Smooth muscle cell (in vitro differentiated cells): ENCODE measurements around the gene CLRN1. TPM values are rescaled to one million over a fixed set of nuclear protein-coding genes. Genes with fewer than 3 reads are reported as not detected.

ENCODE experiments used
- DNase-seq: peaks from one replicate; lab custom pipeline; 2025; ENCODE audit not compliant: unreplicated experiment; lab: John Stamatoyannopoulos, UW
- H2AFZ ChIP-seq: fragments of 200-600 bp; sonication (generic); 2 replicates; pipeline ENCODE4 v1.6.0; 2016; ENCODE audit warnings: antibody characterized with exemption, low read depth, mild to moderate bottlenecking
- H3F3A ChIP-seq: fragments of 200-600 bp; sonication (generic); 2 replicates; pipeline ENCODE4 v1.6.0; 2017; ENCODE audit warnings: antibody characterized with exemption, low read depth
- H3K27ac ChIP-seq: fragments of 200-600 bp; sonication (generic); 2 replicates; pipeline ENCODE4 v1.5.1; 2016; ENCODE audit warnings: low read depth, mild to moderate bottlenecking
- H3K27me3 ChIP-seq: fragments of 200-600 bp; sonication (generic); 2 replicates; pipeline ENCODE4 v1.6.1; 2016; ENCODE audit warnings: low read depth, mild to moderate bottlenecking
- H3K36me3 ChIP-seq: fragments of 200-600 bp; sonication (generic); 2 replicates; pipeline ENCODE4 v1.5.1; 2016; ENCODE audit warnings: low read depth
- H3K4me1 ChIP-seq: fragments of 200-600 bp; sonication (generic); 2 replicates; pipeline ENCODE4 v1.5.1; 2016; ENCODE audit warnings: low read depth
- H3K4me2 ChIP-seq: fragments of 200-600 bp; sonication (generic); 2 replicates; pipeline ENCODE4 v1.6.0; 2016; ENCODE audit warnings: mild to moderate bottlenecking
- H3K4me3 ChIP-seq: fragments of 200-600 bp; sonication (generic); 2 replicates; pipeline ENCODE4 v1.5.1; 2016; ENCODE audit warnings: mild to moderate bottlenecking
- H3K79me2 ChIP-seq: fragments of 200-600 bp; sonication (generic); 2 replicates; pipeline ENCODE4 v1.6.0; 2016; ENCODE audit warnings: low read depth, mild to moderate bottlenecking
- H3K9ac ChIP-seq: fragments of 200-600 bp; sonication (generic); 2 replicates; pipeline ENCODE4 v1.6.0; 2016; ENCODE audit warnings: low read depth
- H3K9me3 ChIP-seq: fragments of 200-600 bp; sonication (generic); replicated peaks from 2 replicates; pipeline ENCODE4 v1.5.1; 2016; ENCODE audit warnings: low read depth
- H4K20me1 ChIP-seq: fragments of 200-600 bp; sonication (generic); 2 replicates; pipeline ENCODE4 v1.6.0; 2016; ENCODE audit warnings: low read depth
- WGBS: methylation state at CpG from one replicate; pipeline ENCODE4 v1.1.7; 2016; ENCODE audit warnings: low lambda C conversion rate; 5-methylcytosine and 5-hydroxymethylcytosine counted together
- polyA plus RNA-seq: library from polyadenylated mRNA; unstranded; fragments of >200 nt; fragmentation: Nextera tagmentation; extraction: Ambion mirVana; gene quantifications from 2 replicates; pipeline ENCODE4 v1.2.1, GENCODE V29; 2016
- total RNA-seq: library from RNA; depleted of rRNA; stranded (reverse); fragments of >200 nt; gene quantifications from 2 replicates; pipeline ENCODE4 v1.2.3, GENCODE V29; 2014
- TF ChIP-seq, protein P1 (sequence below): fragments of 200-600 bp; sonication (generic); IDR thresholded peaks from 2 replicates; pipeline ENCODE4 v1.5.1; 2017; ENCODE audit warnings: borderline replicate concordance, mild to moderate bottlenecking, antibody characterized with exemption; ENCODE audit not compliant: insufficient read depth, poor library complexity, severe bottlenecking

CLRN1 gene
- total and polyA plus RNA-seq, 2 experiments from 2014 or later, result not detected

DNA sequence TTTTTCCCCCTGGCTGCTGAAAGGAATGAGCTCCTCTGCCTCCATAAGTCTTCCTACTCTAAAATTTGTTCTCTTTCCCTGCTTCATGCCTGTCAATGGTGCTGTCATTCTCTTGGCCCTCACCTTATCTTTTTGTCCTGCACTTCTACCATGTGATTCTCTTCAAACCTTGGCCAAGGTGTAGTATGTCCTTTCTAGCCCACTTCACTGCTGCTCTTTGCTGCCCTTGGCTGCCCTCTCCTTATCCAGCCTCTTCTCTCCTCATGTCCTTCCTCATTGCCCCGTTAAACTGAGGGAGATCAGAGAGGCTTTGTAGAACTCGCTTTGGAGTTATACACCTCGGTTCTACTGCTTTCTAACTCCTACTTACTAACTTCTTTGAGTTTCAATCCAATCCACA, 87.0 kb downstream of the CLRN1 start:
- TF ChIP-seq, protein P1, sequence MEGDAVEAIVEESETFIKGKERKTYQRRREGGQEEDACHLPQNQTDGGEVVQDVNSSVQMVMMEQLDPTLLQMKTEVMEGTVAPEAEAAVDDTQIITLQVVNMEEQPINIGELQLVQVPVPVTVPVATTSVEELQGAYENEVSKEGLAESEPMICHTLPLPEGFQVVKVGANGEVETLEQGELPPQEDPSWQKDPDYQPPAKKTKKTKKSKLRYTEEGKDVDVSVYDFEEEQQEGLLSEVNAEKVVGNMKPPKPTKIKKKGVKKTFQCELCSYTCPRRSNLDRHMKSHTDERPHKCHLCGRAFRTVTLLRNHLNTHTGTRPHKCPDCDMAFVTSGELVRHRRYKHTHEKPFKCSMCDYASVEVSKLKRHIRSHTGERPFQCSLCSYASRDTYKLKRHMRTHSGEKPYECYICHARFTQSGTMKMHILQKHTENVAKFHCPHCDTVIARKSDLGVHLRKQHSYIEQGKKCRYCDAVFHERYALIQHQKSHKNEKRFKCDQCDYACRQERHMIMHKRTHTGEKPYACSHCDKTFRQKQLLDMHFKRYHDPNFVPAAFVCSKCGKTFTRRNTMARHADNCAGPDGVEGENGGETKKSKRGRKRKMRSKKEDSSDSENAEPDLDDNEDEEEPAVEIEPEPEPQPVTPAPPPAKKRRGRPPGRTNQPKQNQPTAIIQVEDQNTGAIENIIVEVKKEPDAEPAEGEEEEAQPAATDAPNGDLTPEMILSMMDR, result no peak
- Histone ChIP-seq H3K9ac (no peak overlapping the region), H2AFZ (no peak overlapping the region), H3K4me2 (no peak overlapping the region), H3F3A (no peaks in the 10 kb centered on the region), H3K27me3 (peaks cover 7% of the 10 kb centered on the region), H3K4me3 (no peak overlapping the region), H3K4me1 (no peaks in the 10 kb centered on the region), H3K36me3 (no peaks in the 10 kb centered on the region), H3K9me3 (no peaks in the 10 kb centered on the region), H3K27ac (no peak overlapping the region), H4K20me1 (no peaks in the 10 kb centered on the region), H3K79me2 (no peaks in the 10 kb centered on the region)
- 76% methylated on average over 3 of the region's 3 CpGs for WGBS
- no peak for DNase-seq

DNA sequence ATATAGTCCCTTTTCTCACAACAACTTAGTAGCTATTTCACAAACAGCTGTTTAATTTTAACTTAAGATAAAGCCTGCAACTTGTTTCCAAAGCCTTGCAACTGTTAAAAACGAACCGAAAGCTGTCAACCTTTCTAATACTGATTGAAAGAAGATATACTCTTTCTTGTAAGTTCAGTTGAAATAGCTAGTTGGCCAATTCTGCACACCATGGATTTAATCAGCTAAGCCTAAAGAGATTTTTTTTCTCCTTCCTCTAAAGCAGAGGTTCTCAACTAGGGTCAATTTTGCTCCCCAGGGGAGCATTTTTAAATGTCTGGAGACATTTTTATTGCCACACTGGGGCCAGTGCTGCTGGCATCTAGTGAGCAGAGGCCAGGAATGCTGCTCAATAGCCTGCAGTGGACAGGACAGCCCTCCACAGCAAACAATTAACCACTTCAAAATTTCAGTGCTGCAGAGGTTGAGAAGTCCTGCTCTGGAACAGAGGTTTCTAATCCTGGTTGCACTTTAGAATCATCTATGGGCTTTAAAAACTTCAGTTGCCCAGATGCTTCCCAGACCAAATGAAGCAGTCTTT, 93.4 kb downstream of the CLRN1 start:
- no peaks in the 10 kb centered on the region for H3K36me3 ChIP-seq
- no peaks in the 10 kb centered on the region for H4K20me1 ChIP-seq
- H3K4me1 ChIP-seq, result peaks cover 5% of the 10 kb centered on the region
- no peak for DNase-seq
- no peak overlapping the region for H3K4me2 ChIP-seq
- no peak overlapping the region for H3K4me3 ChIP-seq
- no peaks in the 10 kb centered on the region for H3F3A ChIP-seq
- H3K9me3 ChIP-seq, result no peaks in the 10 kb centered on the region
- WGBS, result 66% methylated on average over 2 of the region's 2 CpGs
- H3K27me3 ChIP-seq, result peaks cover 10% of the 10 kb centered on the region
- TF ChIP-seq, protein P1, result no peak
- H2AFZ ChIP-seq, result no peak overlapping the region
- no peaks in the 10 kb centered on the region for H3K79me2 ChIP-seq
- no peak overlapping the region for H3K27ac ChIP-seq
- H3K9ac ChIP-seq, result no peak overlapping the region

GRCh38 chr3:150878290-150878689, 94.2 kb downstream of the CLRN1 start:
- Histone ChIP-seq H3F3A (no peaks in the 10 kb centered on the region), H4K20me1 (no peaks in the 10 kb centered on the region), H3K4me2 (no peak overlapping the region), H3K79me2 (no peaks in the 10 kb centered on the region), H3K4me1 (peaks cover 5% of the 10 kb centered on the region), H3K27me3 (peaks cover 7% of the 10 kb centered on the region), H3K27ac (no peak overlapping the region), H3K36me3 (no peaks in the 10 kb centered on the region), H3K9ac (no peak overlapping the region), H2AFZ (no peak overlapping the region), H3K4me3 (no peak overlapping the region), H3K9me3 (no peaks in the 10 kb centered on the region)
- no peak for DNase-seq
- WGBS, result 88% methylated on average over 1 of the region's 1 CpG
- TF ChIP-seq, protein P1, result no peak

GRCh38 chr3:150877303-150877702, 95.2 kb downstream of the CLRN1 start:
- TF ChIP-seq, protein P1, result no peak
- no peak for DNase-seq
- Histone ChIP-seq H2AFZ (no peak overlapping the region), H4K20me1 (no peaks in the 10 kb centered on the region), H3K79me2 (no peaks in the 10 kb centered on the region), H3K36me3 (no peaks in the 10 kb centered on the region), H3K9ac (no peak overlapping the region), H3K4me2 (no peak overlapping the region), H3F3A (no peaks in the 10 kb centered on the region), H3K27me3 (peaks cover 4% of the 10 kb centered on the region), H3K9me3 (no peaks in the 10 kb centered on the region), H3K4me1 (peaks cover 5% of the 10 kb centered on the region), H3K27ac (no peak overlapping the region), H3K4me3 (no peak overlapping the region)
- 95% methylated on average over 3 of the region's 3 CpGs for WGBS
